Tibial artery (tissue), 4 donors: ENCODE data around the gene ARHGAP32.

Source experiments
- DNase-seq, 2 donors: peaks; one replicate each; pipeline ENCODE4 v3.0.0-alpha.2; 2019
- H3K27ac ChIP-seq, 2 donors: fragments of 200-600 bp; sonication (generic) in 1 of 2; 1 replicate in 1 of 2; 2 replicates in 1 of 2; pipeline ENCODE4 v1.5.1; 2018 to 2019; ENCODE audit warnings: mild to moderate bottlenecking in 1 of 2
- H3K27me3 ChIP-seq, 2 donors: fragments of 200-600 bp; sonication (generic) in 1 of 2; one replicate each; pipeline versions ENCODE4 v1.5.1 to v1.6.0; 2016 to 2019
- H3K36me3 ChIP-seq, 3 donors: fragments of 200-600 bp; sonication (generic) in 2 of 3; one replicate each; pipeline ENCODE4 v1.5.1; 2016 to 2019; ENCODE audit warnings: mild to moderate bottlenecking in 2 of 3
- H3K4me1 ChIP-seq, 4 donors: fragments of 200-600 bp; sonication (generic) in 2 of 4; 1 replicate in 3 of 4; 2 replicates in 1 of 4; pipeline ENCODE4 v1.5.1; 2016 to 2019
- H3K4me3 ChIP-seq, 2 donors: fragments of 200-600 bp; sonication (generic) in 1 of 2; 1 replicate in 1 of 2; 2 replicates in 1 of 2; pipeline ENCODE4 v1.5.1; 2018 to 2019; ENCODE audit warnings: mild to moderate bottlenecking in 2 of 2
- H3K9me3 ChIP-seq, 3 donors: fragments of 200-600 bp; sonication (generic) in 1 of 3; one replicate each; pipeline ENCODE4 v1.5.1; 2016 to 2019
- CTCF ChIP-seq, 2 experiments: fragments of 200-600 bp in 1 of 2; fragments of 450-650 bp in 1 of 2; IDR thresholded peaks; one replicate each; pipeline ENCODE4 v1.5.1; 2017 to 2019; ENCODE audit warnings: antibody characterized with exemption in 2 of 2, mild to moderate bottlenecking in 1 of 2, moderate library complexity in 1 of 2
- intact Hi-C: fragments of 100-400 bp; cut with DNase I; formaldehyde crosslinking; loops from one replicate; pipeline ENCODE4 v1.15.0; 2023; ENCODE audit warnings: low total_unique reads

ARHGAP32 gene

GRCh38 chr11:128941573-128942271 is 250.4 kb downstream of the ARHGAP32 start:
- H3K4me1 ChIP-seq: peaks cover 0 to 3% (median 0%) of the 10 kb centered on the region in 4 donors
- H3K4me3 ChIP-seq: no peak overlapping the region
- no peak for TF ChIP-seq CTCF (IDR thresholded peaks at IDR 0.05)
- peaks cover 0 to 25% of the 10 kb centered on the region in 2 donors for H3K27me3 ChIP-seq
- no peak for DNase-seq
- no peak overlapping the region for H3K27ac ChIP-seq
- H3K36me3 ChIP-seq: no peaks in the 10 kb centered on the region
- intact Hi-C loops: no loop called here
- H3K9me3 ChIP-seq: no peaks in the 10 kb centered on the region

GRCh38 chr11:128941110-128941509 is 251.0 kb downstream of the ARHGAP32 start:
- DNase-seq: no peak
- intact Hi-C loops: no loop called here
- no peaks in the 10 kb centered on the region for H3K9me3 ChIP-seq

GRCh38 chr11:128940603-128941002 is 251.5 kb downstream of the ARHGAP32 start:
- Histone ChIP-seq H3K36me3 (no peaks in the 10 kb centered on the region), H3K4me3 (no peak overlapping the region), H3K27me3 (peaks cover 0 to 25% of the 10 kb centered on the region in 2 donors), H3K9me3 (no peaks in the 10 kb centered on the region), H3K4me1 (peaks cover 0 to 3% (median 0%) of the 10 kb centered on the region in 4 donors), H3K27ac (no peak overlapping the region)
- DNase-seq: no peak
- TF ChIP-seq CTCF (IDR thresholded peaks at IDR 0.05): no peak
- intact Hi-C loops: no loop called here

More at GRCh38 chr11:128941110-128941509, 251.0 kb downstream of the ARHGAP32 start:
- Histone ChIP-seq H3K27ac (no peak overlapping the region), H3K36me3 (no peaks in the 10 kb centered on the region), H3K27me3 (peaks cover 0 to 25% of the 10 kb centered on the region in 2 donors), H3K4me3 (no peak overlapping the region), H3K4me1 (peaks cover 0 to 3% (median 0%) of the 10 kb centered on the region in 4 donors)
- TF ChIP-seq CTCF (IDR thresholded peaks at IDR 0.05): no peak

GRCh38 chr11:128940156-128940555 is 252.0 kb downstream of the ARHGAP32 start:
- H3K4me3 ChIP-seq: no peak overlapping the region
- intact Hi-C loops: no loop called here
- H3K9me3 ChIP-seq: no peaks in the 10 kb centered on the region
- peaks cover 0 to 25% of the 10 kb centered on the region in 2 donors for H3K27me3 ChIP-seq
- no peak for DNase-seq
- peaks cover 0 to 3% (median 0%) of the 10 kb centered on the region in 4 donors for H3K4me1 ChIP-seq
- no peak for TF ChIP-seq CTCF (IDR thresholded peaks at IDR 0.05)
- no peaks in the 10 kb centered on the region for H3K36me3 ChIP-seq
- H3K27ac ChIP-seq: no peak overlapping the region

GRCh38 chr11:128939591-128939990 is 252.5 kb downstream of the ARHGAP32 start:
- no peak for DNase-seq
- Histone ChIP-seq H3K36me3 (no peaks in the 10 kb centered on the region), H3K4me1 (peaks cover 0 to 3% (median 0%) of the 10 kb centered on the region in 4 donors), H3K27me3 (peaks cover 0 to 25% of the 10 kb centered on the region in 2 donors), H3K9me3 (no peaks in the 10 kb centered on the region), H3K27ac (no peak overlapping the region), H3K4me3 (no peak overlapping the region)
- no peak for TF ChIP-seq CTCF (IDR thresholded peaks at IDR 0.05)
- intact Hi-C loops: no loop called here
